Panc1 (cell line): Measurements from ENCODE around the gene PRELID2. TPM values are rescaled to one million over a fixed set of nuclear protein-coding genes. Genes with fewer than 3 reads are reported as not detected.

Source experiments
- ATAC-seq: fragments of 200-7000 bp; cut with Tn5 transposase; 2 replicates; pipeline ENCODE4 v1.9.1; 2020; ENCODE audit warnings: mild to moderate bottlenecking, moderate library complexity
- BruUV-seq: library from RNA; stranded (reverse); fragments of 400-500 nt; replicated peaks from 2 replicates; lab custom pipeline; 2021; lab: Mats Ljungman, UMichigan
- CTCF ChIA-PET: fragments of 300-600 bp; sonication (Branson Sonifier 250); formaldehyde crosslinking; loops from one replicate; lab custom pipeline; 2022; ENCODE audit warnings: antibody characterized with exemption; lab: Charles Lee
- POLR2A ChIA-PET: fragments of 300-600 bp; sonication (Branson Sonifier 250); formaldehyde crosslinking; loops from one replicate; lab custom pipeline; 2022; ENCODE audit warnings: antibody characterized with exemption; lab: Charles Lee
- DNase-seq: peaks from one replicate; pipeline ENCODE4 v3.0.0-alpha.2; 2010; ENCODE audit warnings: low read depth, low spot score
- H3K27ac ChIP-seq: 2 replicates; pipeline ENCODE4 v1.5.1; 2011; ENCODE audit warnings: mild to moderate bottlenecking, low read length, inconsistent platforms
- H3K27me3 ChIP-seq: fragments of 200-500 bp; sonication (Bioruptor generic); 2 replicates; pipeline ENCODE4 v1.6.0; 2014; ENCODE audit warnings: low read length, inconsistent platforms; ENCODE audit not compliant: control insufficient read depth, insufficient read depth
- H3K36me3 ChIP-seq: fragments of 200-500 bp; sonication (Bioruptor generic); 2 replicates; pipeline ENCODE4 v1.5.1; 2014; ENCODE audit warnings: inconsistent platforms, mild to moderate bottlenecking, low read length, moderate library complexity; ENCODE audit not compliant: control insufficient read depth, insufficient read depth
- H3K4me1 ChIP-seq: 2 replicates; pipeline ENCODE4 v1.5.1; 2011; ENCODE audit warnings: inconsistent platforms, mild to moderate bottlenecking, low read length, moderate library complexity; ENCODE audit not compliant: control insufficient read depth, insufficient read depth
- H3K4me3 ChIP-seq, 2 experiments: 2 replicates each; pipeline ENCODE4 v1.5.1; 2011 to 2012; ENCODE audit warnings: low read depth in 2 of 2, low read length in 2 of 2, mild to moderate bottlenecking in 2 of 2, inconsistent platforms in 1 of 2, moderate library complexity in 1 of 2
- H3K9me3 ChIP-seq: fragments of 200-500 bp; sonication (Bioruptor generic); 2 replicates; pipeline ENCODE4 v1.5.1; 2014; ENCODE audit warnings: low read depth, mild to moderate bottlenecking, inconsistent platforms, low read length, moderate library complexity; ENCODE audit not compliant: control insufficient read depth, insufficient read depth
- CTCF ChIP-seq: fragments of 450-650 bp; IDR thresholded peaks from 2 replicates; pipeline ENCODE4 v1.5.1; 2017; ENCODE audit warnings: mild to moderate bottlenecking
- POLR2AphosphoS5 ChIP-seq: IDR thresholded peaks from 2 replicates; pipeline ENCODE4 v1.6.1; 2012; ENCODE audit warnings: mild to moderate bottlenecking, low read depth, low read length, moderate library complexity
- REST ChIP-seq, 2 experiments: IDR thresholded peaks; 2 replicates each; pipeline ENCODE4 v1.6.1; 2011 to 2012; ENCODE audit warnings: low read depth in 2 of 2, control low read depth in 1 of 2, low read length in 1 of 2, mild to moderate bottlenecking in 1 of 2, moderate library complexity in 1 of 2; ENCODE audit not compliant: insufficient read depth in 1 of 2
- SIN3A ChIP-seq: IDR thresholded peaks from 2 replicates; pipeline ENCODE4 v1.6.1; 2012; ENCODE audit warnings: low read depth, mild to moderate bottlenecking, low read length, moderate library complexity, borderline replicate concordance; ENCODE audit not compliant: insufficient read depth
- TCF7L2 ChIP-seq: IDR thresholded peaks from 2 replicates; pipeline ENCODE4 v1.6.1; 2011; ENCODE audit warnings: mild to moderate bottlenecking, low read depth, low read length, inconsistent platforms
- in situ Hi-C: cut with HindIII; loops from 2 replicates; pipeline ENCODE4 v1.10.0; 2016; ENCODE audit warnings: low sequenced_read_pairs, low pct_unique_long_range_greater_than_20kb
- intact Hi-C: fragments of 100-400 bp; cut with micrococcal nuclease; formaldehyde crosslinking; loops from one replicate; pipeline ENCODE4 v1.10.0; 2022; ENCODE audit not compliant: unreplicated experiment
- total RNA-seq: library from RNA; stranded (reverse); gene quantifications from one replicate; pipeline ENCODE4 v1.2.1, GENCODE V29; 2021; ENCODE audit not compliant: unreplicated experiment

Gene PRELID2
- total RNA-seq, 1 experiment from 2014 or later: 15.4 TPM

- in situ Hi-C loops (no loop called here), intact Hi-C loops (no loop called here)
- CTCF ChIA-PET: no interaction called here
- Histone ChIP-seq H3K36me3 (no peaks in the 10 kb centered on the region), H3K27me3 (no peaks in the 10 kb centered on the region), H3K27ac (no peak overlapping the region), H3K9me3 (no peaks in the 10 kb centered on the region), H3K4me1 (no peaks in the 10 kb centered on the region), H3K4me3 (no peak overlapping the region)
- no peak for TF ChIP-seq REST (IDR thresholded peaks at IDR 0.05; ENCODE audit: insufficient read depth in 1 of 2, low read depth in 2 of 2, low read length in 1 of 2)
- TF ChIP-seq SIN3A: no peak
- TF ChIP-seq CTCF: no peak
- TF ChIP-seq TCF7L2: no peak
- no peak for TF ChIP-seq POLR2AphosphoS5
- POLR2A ChIA-PET: interaction anchor here (0.6 kb wide), 1 partner anchor 1156 kb away, joined by 3 read pairs; no protein-coding TSS in a partner anchor
- DNase-seq: no peak
- BruUV-seq: no TSS peak
- no peak for ATAC-seq
Observed at GRCh38 chr5:145792840-145793239, 42.3 kb downstream of the PRELID2 start.

- ChIA-PET CTCF (no interaction called here), POLR2A (no interaction called here)
- no peaks in the 10 kb centered on the region for H3K36me3 ChIP-seq
- H3K27ac ChIP-seq: no peak overlapping the region
- DNase-seq (no peak), ATAC-seq (no peak)
- TF ChIP-seq REST (IDR thresholded peaks at IDR 0.05; ENCODE audit: insufficient read depth in 1 of 2, low read depth in 2 of 2, low read length in 1 of 2) (no peak), SIN3A (no peak), CTCF (no peak), TCF7L2 (no peak), POLR2AphosphoS5 (no peak)
- in situ Hi-C loops: no loop called here
- BruUV-seq: no TSS peak
- no peaks in the 10 kb centered on the region for H3K4me1 ChIP-seq
- no peaks in the 10 kb centered on the region for H3K9me3 ChIP-seq
- H3K27me3 ChIP-seq: no peaks in the 10 kb centered on the region
- intact Hi-C loops: no loop called here
- no peak overlapping the region for H3K4me3 ChIP-seq
Observed at GRCh38 chr5:145791866-145792265, 43.3 kb downstream of the PRELID2 start.
